ENCODE data around the gene YWHAQ. TPM values are rescaled to one million over a fixed set of nuclear protein-coding genes. Genes with fewer than 3 reads are reported as not detected.

Gene YWHAQ
- total and polyA plus RNA-seq, 2 of the 4 experiments (the other 2 are of a cell fraction) = 196 to 255 TPM

DNA sequence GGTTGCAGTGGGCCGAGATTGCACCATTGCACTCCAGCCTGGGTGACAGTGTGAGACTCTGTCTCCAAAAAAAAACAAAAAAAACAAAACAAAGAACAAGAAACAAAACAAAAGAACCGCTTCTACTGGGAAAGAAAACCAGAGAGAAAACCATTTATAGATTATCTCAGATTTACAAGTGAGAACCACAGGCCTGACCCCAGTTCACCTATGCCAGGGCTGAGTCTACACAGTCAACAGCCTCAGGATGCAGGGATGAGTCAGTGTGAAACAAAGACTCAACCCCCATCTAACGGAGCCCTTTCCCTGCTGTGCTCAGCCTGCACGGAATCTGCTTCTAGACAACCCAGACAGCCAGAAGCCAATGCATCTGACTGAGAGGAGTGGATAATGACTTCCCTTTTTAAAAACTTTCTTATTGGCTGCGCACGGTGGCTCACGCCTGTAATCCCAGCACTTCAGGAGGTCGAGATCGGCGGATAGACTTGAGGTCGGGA lies 25.5 kb upstream of the YWHAQ start (continued):
- TF ChIP-seq, protein P1, sequence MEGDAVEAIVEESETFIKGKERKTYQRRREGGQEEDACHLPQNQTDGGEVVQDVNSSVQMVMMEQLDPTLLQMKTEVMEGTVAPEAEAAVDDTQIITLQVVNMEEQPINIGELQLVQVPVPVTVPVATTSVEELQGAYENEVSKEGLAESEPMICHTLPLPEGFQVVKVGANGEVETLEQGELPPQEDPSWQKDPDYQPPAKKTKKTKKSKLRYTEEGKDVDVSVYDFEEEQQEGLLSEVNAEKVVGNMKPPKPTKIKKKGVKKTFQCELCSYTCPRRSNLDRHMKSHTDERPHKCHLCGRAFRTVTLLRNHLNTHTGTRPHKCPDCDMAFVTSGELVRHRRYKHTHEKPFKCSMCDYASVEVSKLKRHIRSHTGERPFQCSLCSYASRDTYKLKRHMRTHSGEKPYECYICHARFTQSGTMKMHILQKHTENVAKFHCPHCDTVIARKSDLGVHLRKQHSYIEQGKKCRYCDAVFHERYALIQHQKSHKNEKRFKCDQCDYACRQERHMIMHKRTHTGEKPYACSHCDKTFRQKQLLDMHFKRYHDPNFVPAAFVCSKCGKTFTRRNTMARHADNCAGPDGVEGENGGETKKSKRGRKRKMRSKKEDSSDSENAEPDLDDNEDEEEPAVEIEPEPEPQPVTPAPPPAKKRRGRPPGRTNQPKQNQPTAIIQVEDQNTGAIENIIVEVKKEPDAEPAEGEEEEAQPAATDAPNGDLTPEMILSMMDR (conservative IDR thresholded peaks at IDR 0.05; ENCODE audit: low read depth, low read length) = no peak
